T-cell (primary cell): Measurements from ENCODE around the gene ATP5F1D. TPM values are rescaled to one million over a fixed set of nuclear protein-coding genes. Genes with fewer than 3 reads are reported as not detected.
A peak's percentile ranks its signal among the peaks of the same experiment; 100 is the strongest.
"Not testable (repeated sequence)": the region's sequence is repeated elsewhere in the genome, so short reads cannot be mapped to it uniquely, and the experiment has no call there.

Experiments
- ATAC-seq, 4 experiments: fragments of 200-7000 bp in 3 of 4; fragments of 150-1000 bp in 1 of 4; cut with Tn5 transposase; replicated peaks in 1 of 4; 1 replicate in 3 of 4; 2 replicates in 1 of 4; pipeline ENCODE4 v1.10.0; 2021; ENCODE audit warnings: moderate library complexity in 3 of 4, mild to moderate bottlenecking in 2 of 4, moderate number of reproducible peaks in 1 of 4
- CTCF ChIA-PET, 2 donors: fragments of 300-600 bp; sonication (Branson Sonifier 250); formaldehyde crosslinking; loops; one replicate each; lab custom pipeline; 2022; ENCODE audit warnings: antibody characterized with exemption in 2 of 2; lab: Charles Lee
- POLR2A ChIA-PET, 2 donors: fragments of 300-600 bp; sonication (Branson Sonifier 250); formaldehyde crosslinking; loops; one replicate each; lab custom pipeline; 2022; ENCODE audit warnings: antibody characterized with exemption in 2 of 2; lab: Charles Lee
- DNase-seq, 35 experiments: peaks; one replicate each; pipeline versions ENCODE4 v3.0.0 to v3.0.0-alpha.2; 2013 to 2023
- H3K27ac ChIP-seq: one replicate; pipeline ENCODE4 v1.5.1; 2013; ENCODE audit warnings: low read length
- H3K27me3 ChIP-seq, 2 experiments: replicated peaks in 1 of 2; 1 replicate in 1 of 2; 2 replicates in 1 of 2; pipeline versions ENCODE4 v1.6.1 to v1.7.0; 2013; ENCODE audit warnings: low read length in 1 of 2, mixed read lengths in 1 of 2; ENCODE audit not compliant: control insufficient read depth in 2 of 2, insufficient read depth in 2 of 2; ENCODE audit errors: extremely low read depth in 1 of 2
- H3K36me3 ChIP-seq, 2 donors: 1 replicate in 1 of 2; 2 replicates in 1 of 2; pipeline versions ENCODE4 v1.6.1 to v1.7.0; 2013; ENCODE audit warnings: low read length in 1 of 2; ENCODE audit not compliant: control insufficient read depth in 2 of 2, insufficient read depth in 1 of 2; ENCODE audit errors: extremely low read depth in 1 of 2
- H3K4me1 ChIP-seq, 2 experiments: 1 replicate in 1 of 2; 2 replicates in 1 of 2; pipeline versions ENCODE4 v1.6.1 to v1.7.0; 2013; ENCODE audit warnings: low read length in 2 of 2, mixed read lengths in 1 of 2; ENCODE audit not compliant: insufficient read depth in 2 of 2, control insufficient read depth in 1 of 2; ENCODE audit errors: extremely low read depth in 1 of 2
- H3K4me3 ChIP-seq, 2 donors: 1 replicate in 1 of 2; 2 replicates in 1 of 2; pipeline versions ENCODE4 v1.5.1 to v1.7.0; 2013; ENCODE audit warnings: mild to moderate bottlenecking in 2 of 2, low read length in 1 of 2, moderate library complexity in 1 of 2; ENCODE audit not compliant: control insufficient read depth in 1 of 2; ENCODE audit errors: extremely low read depth in 1 of 2
- H3K9me3 ChIP-seq: 2 replicates; pipeline ENCODE4 v1.7.0; 2013
- H3K27ac Mint-ChIP-seq, 2 donors: one replicate each; pipeline ENCODE4 v1.8.0; 2020 to 2021; ENCODE audit warnings: mild to moderate bottlenecking in 2 of 2, mixed read lengths in 2 of 2
- H3K27me3 Mint-ChIP-seq, 2 donors: one replicate each; pipeline ENCODE4 v1.8.0; 2021 to 2022; ENCODE audit warnings: mixed read lengths in 2 of 2
- H3K36me3 Mint-ChIP-seq: one replicate; pipeline ENCODE4 v1.8.0; 2021; ENCODE audit warnings: mixed read lengths
- H3K4me1 Mint-ChIP-seq, 3 donors: one replicate each; pipeline ENCODE4 v1.8.0; 2020 to 2022; ENCODE audit warnings: mixed read lengths in 3 of 3, mild to moderate bottlenecking in 1 of 3
- H3K4me3 Mint-ChIP-seq, 3 donors: one replicate each; pipeline ENCODE4 v1.8.0; 2020 to 2022; ENCODE audit warnings: mild to moderate bottlenecking in 3 of 3, mixed read lengths in 3 of 3, moderate library complexity in 3 of 3
- H3K9me3 Mint-ChIP-seq, 3 donors: one replicate each; pipeline ENCODE4 v1.8.0; 2020 to 2022; ENCODE audit warnings: mixed read lengths in 3 of 3
- WGBS: methylation state at CpG from one replicate; pipeline ENCODE4 v1.1.5; 2013; ENCODE audit warnings: missing lambda C conversion rate; ENCODE audit not compliant: insufficient coverage; 5-methylcytosine and 5-hydroxymethylcytosine counted together
- total RNA-seq, 35 experiments: library from RNA in 6 of 35; stranded (reverse) in 6 of 35; fragments of 120-200 nt in 1 of 35; gene quantifications; one replicate each; pipeline versions ENCODE4 v1.2.1 to v1.2.4 and lab custom pipeline; 2013 to 2026

The ATP5F1D gene
- total RNA-seq, 5 donors from 2014 or later (not counting 1 experiment from before 2014, with no cell fraction given): 117 to 233 (median 155) TPM

- Histone ChIP-seq H3K4me1 (peaks cover 18 to 70% of the 10 kb centered on the region in 2 experiments), H3K27ac (peak overlapping the region; percentile 58), H3K9me3 (no peaks in the 10 kb centered on the region), H3K36me3 (peaks cover 4 to 10% of the 10 kb centered on the region in 2 donors), H3K27me3 (peaks cover 0 to 7% of the 10 kb centered on the region in 2 experiments), H3K4me3 (no peak overlapping the region)
- ChIA-PET CTCF (interaction anchor here (0.6 to 3.8 kb wide), 12 partner anchors 8 to 148 kb away, joined by 3 to 115 read pairs (median 4); partner anchors contain the start of gene CIRBP (in 1 of the 2)), POLR2A (interaction anchor here (0.5 to 2.7 kb wide), 6 partner anchors 8 to 27 kb away, joined by 3 to 58 read pairs (median 10); partner anchors contain the start of gene CIRBP (in 2 of the 2))
- Mint-ChIP-seq H3K4me1 (peaks cover 11 to 33% (median 32%) of the 10 kb centered on the region in 3 donors), H3K27ac (peak overlapping the region; percentile 80 to 92), H3K4me3 (peak overlapping the region; percentile 43 to 59 (median 56)), H3K36me3 (no peaks in the 10 kb centered on the region), H3K9me3 (no peaks in the 10 kb centered on the region), H3K27me3 (no peaks in the 10 kb centered on the region)
- no peak for ATAC-seq
- WGBS: 54% methylated on average over 18 of the region's 31 CpGs
- DNase-seq: peak in 4 of 35 experiments; percentile 14 to 37 (median 22)
Observed at GRCh38 chr19:1244693-1245451, 3.3 kb downstream of the ATP5F1D start.

GRCh38 chr19:1245494-1246264 is 4.1 kb downstream of the ATP5F1D start:
- no peaks in the 10 kb centered on the region for H3K27me3 Mint-ChIP-seq

GRCh38 chr19:1246265-1247087 is 4.9 kb downstream of the ATP5F1D start:
- not testable (repeated sequence) for H3K27ac ChIP-seq, H3K36me3 ChIP-seq, H3K4me3 Mint-ChIP-seq, H3K27me3 Mint-ChIP-seq, H3K27ac Mint-ChIP-seq, H3K4me3 ChIP-seq, ATAC-seq, H3K27me3 ChIP-seq, H3K9me3 ChIP-seq, H3K36me3 Mint-ChIP-seq, H3K9me3 Mint-ChIP-seq
- WGBS: 92% methylated on average over 6 of the region's 27 CpGs
- CTCF ChIA-PET: interaction anchor here in 1 of 2 donors (1.1 kb wide), 1 partner anchor 20 kb away, joined by 12 read pairs; no protein-coding TSS in a partner anchor
- H3K4me1 Mint-ChIP-seq: peaks cover 5 to 25% (median 25%) of the 10 kb centered on the region in 3 donors
- H3K4me1 ChIP-seq: peaks cover 11 to 57% of the 10 kb centered on the region in 2 experiments
- POLR2A ChIA-PET: interaction anchor here in 1 of 2 donors (0.7 kb wide), 1 partner anchor 254 kb away, joined by 3 read pairs; no protein-coding TSS in a partner anchor
- DNase-seq: peak in 1 of 35 experiments; percentile 13

More at GRCh38 chr19:1245494-1246264, 4.1 kb downstream of the ATP5F1D start:
- DNase-seq (no peak), ATAC-seq (no peak)
- Histone ChIP-seq H3K27ac (peak overlapping the region; percentile 58), H3K9me3 (no peaks in the 10 kb centered on the region), H3K4me1 (peaks cover 18 to 63% of the 10 kb centered on the region in 2 experiments), H3K4me3 (no peak overlapping the region), H3K27me3 (peaks cover 0 to 6% of the 10 kb centered on the region in 2 experiments), H3K36me3 (peaks cover 4 to 10% of the 10 kb centered on the region in 2 donors)
- CTCF ChIA-PET: interaction anchor here (0.6 to 3.8 kb wide), 3 partner anchors 21 to 28 kb away, joined by 4 to 115 read pairs (median 28); no protein-coding TSS in a partner anchor
- POLR2A ChIA-PET: interaction anchor here (1.8 to 2.7 kb wide), 2 partner anchors 23 to 24 kb away, joined by 20 to 58 read pairs; partner anchors contain the start of gene CIRBP (in 2 of the 2)
- 87% methylated on average over 19 of the region's 26 CpGs for WGBS
- H3K9me3 Mint-ChIP-seq: no peaks in the 10 kb centered on the region
- H3K4me3 Mint-ChIP-seq: no peak overlapping the region
- no peak overlapping the region for H3K27ac Mint-ChIP-seq
- H3K36me3 Mint-ChIP-seq: no peaks in the 10 kb centered on the region
- peaks cover 11 to 31% (median 31%) of the 10 kb centered on the region in 3 donors for H3K4me1 Mint-ChIP-seq

GRCh38 chr19:1247748-1248138 is 6.2 kb downstream of the ATP5F1D start:
- Mint-ChIP-seq H3K4me1 (peaks cover 5 to 17% (median 17%) of the 10 kb centered on the region in 3 donors), H3K27ac (no peak overlapping the region), H3K9me3 (no peaks in the 10 kb centered on the region), H3K27me3 (no peaks in the 10 kb centered on the region), H3K36me3 (peaks cover 3% of the 10 kb centered on the region), H3K4me3 (peak overlapping the region in 2 of 3 donors; percentile 50 to 55)
- Histone ChIP-seq H3K4me3 (peak overlapping the region in 1 of 2 donors; percentile 66), H3K27me3 (no peaks in the 10 kb centered on the region), H3K27ac (peak overlapping the region; percentile 88), H3K9me3 (no peaks in the 10 kb centered on the region), H3K4me1 (peaks cover 11 to 59% of the 10 kb centered on the region in 2 experiments), H3K36me3 (peaks cover 10% of the 10 kb centered on the region in 2 donors)
- no peak for ATAC-seq
- POLR2A ChIA-PET: no interaction called here
- CTCF ChIA-PET: no interaction called here
- WGBS: 58% methylated on average over 6 of the region's 8 CpGs
- DNase-seq: peak in 1 of 35 experiments; percentile 24

GRCh38 chr19:1248139-1248785 is 6.7 kb downstream of the ATP5F1D start, which contains the start of gene MIDN:
Gene MIDN (plus strand): TSS chr19:1248583. CDS start chr19:1250297, 1,714 bp downstream.
- H3K27me3 Mint-ChIP-seq: no peaks in the 10 kb centered on the region
- no peaks in the 10 kb centered on the region for H3K9me3 Mint-ChIP-seq
- peak within 1 kb of the TSS; percentile 51 to 66 for H3K4me3 ChIP-seq
- POLR2A ChIA-PET: no interaction called here
- under 1% methylated on average over 39 of the region's 60 CpGs for WGBS
- DNase-seq (peak in 25 of 35 experiments; percentile 27 to 81 (median 58)), ATAC-seq (peak; percentile 3 to 6 (median 6))
- peaks cover 6 to 13% (median 13%) of the 10 kb centered on the region in 3 donors for H3K4me1 Mint-ChIP-seq
- peak within 1 kb of the TSS; percentile 88 for H3K27ac ChIP-seq
- CTCF ChIA-PET: no interaction called here
- peak within 1 kb of the TSS; percentile 68 to 91 (median 77) for H3K4me3 Mint-ChIP-seq
- H3K36me3 Mint-ChIP-seq: peaks cover 3% of the 10 kb centered on the region
- peaks cover 10% of the 10 kb centered on the region in 2 donors for H3K36me3 ChIP-seq
- peak within 1 kb of the TSS; percentile 61 to 78 for H3K27ac Mint-ChIP-seq
- peaks cover 11 to 59% of the 10 kb centered on the region in 2 experiments for H3K4me1 ChIP-seq
- H3K9me3 ChIP-seq: no peaks in the 10 kb centered on the region
- H3K27me3 ChIP-seq: no peaks in the 10 kb centered on the region
